Progenitor cell of endocrine pancreas (in vitro differentiated cells): ENCODE data around the gene DIAPH2. TPM values are rescaled to one million over a fixed set of nuclear protein-coding genes. Genes with fewer than 3 reads are reported as not detected.

ENCODE experiments used
- DNase-seq: peaks from one replicate; pipeline ENCODE4 v3.0.0; 2021; ENCODE audit warnings: low spot score; ENCODE audit not compliant: unreplicated experiment
- H3K27ac Mint-ChIP-seq: 2 replicates; pipeline ENCODE4 v1.8.0; 2021; ENCODE audit warnings: mild to moderate bottlenecking, moderate library complexity, mixed read lengths
- H3K27me3 Mint-ChIP-seq: 2 replicates; pipeline ENCODE4 v1.8.0; 2021; ENCODE audit warnings: mixed read lengths
- H3K36me3 Mint-ChIP-seq: 2 replicates; pipeline ENCODE4 v1.8.0; 2022; ENCODE audit warnings: mixed read lengths; ENCODE audit not compliant: insufficient read depth
- H3K4me1 Mint-ChIP-seq: 2 replicates; pipeline ENCODE4 v1.8.0; 2021; ENCODE audit warnings: low read depth, mixed read lengths
- H3K4me3 Mint-ChIP-seq: 2 replicates; pipeline ENCODE4 v1.8.0; 2021; ENCODE audit warnings: low read depth, mild to moderate bottlenecking, moderate library complexity, mixed read lengths
- H3K9me3 Mint-ChIP-seq: 2 replicates; pipeline ENCODE4 v1.8.0; 2021; ENCODE audit warnings: low read depth, mixed read lengths
- total RNA-seq: library from RNA; stranded (reverse); gene quantifications from 2 replicates; pipeline ENCODE4 v1.2.1, GENCODE V29; 2021
- TF ChIP-seq, protein P1 (sequence below): fragments of 200-600 bp; sonication (generic); IDR thresholded peaks from one replicate; pipeline ENCODE4 v1.5.0; 2021; ENCODE audit warnings: antibody characterized with exemption, mild to moderate bottlenecking; ENCODE audit not compliant: unreplicated experiment

Gene DIAPH2
- total RNA-seq, 1 donor from 2014 or later, result 29.7 TPM

DNA sequence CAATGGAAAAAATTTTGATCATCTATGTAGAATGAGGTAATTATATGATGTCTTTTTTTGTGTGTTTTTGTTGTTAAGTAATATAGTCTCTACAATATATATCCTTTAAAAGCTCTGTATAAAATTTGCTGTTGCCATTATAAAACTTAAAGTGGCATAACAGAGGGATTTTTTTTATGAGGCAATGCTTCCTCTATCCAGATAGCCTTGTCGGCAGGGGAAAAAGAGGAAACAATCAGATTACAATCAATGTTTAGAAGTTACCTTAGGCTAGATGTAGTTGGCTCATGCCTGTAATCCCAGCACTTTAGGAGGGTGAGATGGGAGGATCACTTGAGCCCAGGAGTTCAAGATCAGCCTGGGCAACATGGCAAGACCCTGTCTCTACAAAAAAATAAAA is 86.8 kb downstream of the DIAPH2 start:
- TF ChIP-seq, protein P1, sequence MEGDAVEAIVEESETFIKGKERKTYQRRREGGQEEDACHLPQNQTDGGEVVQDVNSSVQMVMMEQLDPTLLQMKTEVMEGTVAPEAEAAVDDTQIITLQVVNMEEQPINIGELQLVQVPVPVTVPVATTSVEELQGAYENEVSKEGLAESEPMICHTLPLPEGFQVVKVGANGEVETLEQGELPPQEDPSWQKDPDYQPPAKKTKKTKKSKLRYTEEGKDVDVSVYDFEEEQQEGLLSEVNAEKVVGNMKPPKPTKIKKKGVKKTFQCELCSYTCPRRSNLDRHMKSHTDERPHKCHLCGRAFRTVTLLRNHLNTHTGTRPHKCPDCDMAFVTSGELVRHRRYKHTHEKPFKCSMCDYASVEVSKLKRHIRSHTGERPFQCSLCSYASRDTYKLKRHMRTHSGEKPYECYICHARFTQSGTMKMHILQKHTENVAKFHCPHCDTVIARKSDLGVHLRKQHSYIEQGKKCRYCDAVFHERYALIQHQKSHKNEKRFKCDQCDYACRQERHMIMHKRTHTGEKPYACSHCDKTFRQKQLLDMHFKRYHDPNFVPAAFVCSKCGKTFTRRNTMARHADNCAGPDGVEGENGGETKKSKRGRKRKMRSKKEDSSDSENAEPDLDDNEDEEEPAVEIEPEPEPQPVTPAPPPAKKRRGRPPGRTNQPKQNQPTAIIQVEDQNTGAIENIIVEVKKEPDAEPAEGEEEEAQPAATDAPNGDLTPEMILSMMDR, result no peak
- Mint-ChIP-seq H3K4me1 (no peaks in the 10 kb centered on the region), H3K27ac (no peak overlapping the region), H3K4me3 (no peak overlapping the region), H3K27me3 (no peaks in the 10 kb centered on the region), H3K36me3 (peaks cover 1% of the 10 kb centered on the region), H3K9me3 (no peaks in the 10 kb centered on the region)
- no peak for DNase-seq

DNA sequence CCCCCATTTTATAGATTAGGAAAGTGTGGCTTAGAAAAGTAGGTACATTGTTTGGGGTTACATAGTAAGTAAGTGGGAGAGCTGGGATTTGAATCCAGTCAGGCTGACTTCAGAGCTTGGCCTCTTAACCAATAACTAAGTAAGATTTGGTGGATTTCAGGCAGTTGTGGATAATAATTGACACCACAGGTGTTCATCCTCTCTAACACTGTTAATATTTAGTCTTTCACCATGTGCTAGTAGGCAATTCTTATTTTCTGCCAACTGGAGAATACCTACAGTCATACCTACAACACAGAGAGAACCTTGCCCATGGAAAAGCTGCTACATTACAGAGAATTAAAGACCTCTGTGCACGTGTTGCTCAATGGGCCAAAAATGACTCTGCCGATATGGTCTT is 89.5 kb downstream of the DIAPH2 start:
- TF ChIP-seq, protein P1, result no peak
- H3K27me3 Mint-ChIP-seq, result no peaks in the 10 kb centered on the region
- H3K4me1 Mint-ChIP-seq, result no peaks in the 10 kb centered on the region
- no peak overlapping the region for H3K4me3 Mint-ChIP-seq
- H3K9me3 Mint-ChIP-seq, result no peaks in the 10 kb centered on the region
- H3K27ac Mint-ChIP-seq, result no peak overlapping the region
- DNase-seq, result no peak
- H3K36me3 Mint-ChIP-seq, result peaks cover 1% of the 10 kb centered on the region

DNA sequence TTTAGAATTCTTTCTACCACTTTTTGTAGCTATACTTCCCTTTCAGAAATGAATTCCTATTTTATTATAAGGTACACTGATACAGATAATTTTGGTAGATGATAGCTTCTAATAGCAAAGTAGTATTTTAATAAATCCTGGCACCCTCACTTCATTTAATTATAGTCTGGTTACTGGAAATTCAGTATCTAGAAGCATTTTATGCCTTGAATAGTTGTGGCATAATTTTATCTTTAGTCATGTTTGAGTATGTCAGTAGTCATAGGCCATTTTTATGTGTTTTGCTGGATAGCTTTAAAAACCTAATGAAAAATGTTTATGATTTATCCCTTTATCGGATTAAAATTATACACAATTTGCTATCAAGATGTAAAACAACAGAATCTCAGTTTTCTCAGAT is 92.3 kb downstream of the DIAPH2 start:
- no peaks in the 10 kb centered on the region for H3K27me3 Mint-ChIP-seq
- no peak overlapping the region for H3K4me3 Mint-ChIP-seq
- TF ChIP-seq, protein P1, result no peak

DNA sequence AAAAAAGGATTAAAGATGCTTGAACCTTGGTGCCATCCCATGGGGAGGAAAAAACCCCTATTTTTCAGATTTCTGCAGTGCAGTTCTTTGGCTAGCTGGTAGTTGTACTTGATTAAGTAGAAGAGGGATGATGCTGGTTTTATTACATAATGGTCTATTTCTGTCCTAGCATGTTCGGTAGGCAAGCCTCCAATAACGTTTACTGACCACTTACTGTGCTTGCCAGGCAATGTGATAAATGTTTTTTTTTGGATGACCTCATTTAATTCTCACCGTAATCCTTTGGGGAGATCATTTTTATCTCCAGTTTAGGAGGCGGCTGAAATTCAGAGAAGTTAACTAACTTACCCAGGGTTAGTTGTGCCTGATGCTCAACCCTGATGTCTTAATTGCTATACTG is 106.9 kb downstream of the DIAPH2 start:
- no peak overlapping the region for H3K27ac Mint-ChIP-seq
- DNase-seq, result no peak
- TF ChIP-seq, protein P1, result no peak
- H3K9me3 Mint-ChIP-seq, result no peaks in the 10 kb centered on the region
- H3K27me3 Mint-ChIP-seq, result no peaks in the 10 kb centered on the region
- no peak overlapping the region for H3K4me3 Mint-ChIP-seq
- peaks cover 1% of the 10 kb centered on the region for H3K36me3 Mint-ChIP-seq
- H3K4me1 Mint-ChIP-seq, result no peaks in the 10 kb centered on the region

More for the DNA sequence above, 92.3 kb downstream of the DIAPH2 start:
- Mint-ChIP-seq H3K9me3 (no peaks in the 10 kb centered on the region), H3K4me1 (no peaks in the 10 kb centered on the region), H3K36me3 (peaks cover 1% of the 10 kb centered on the region), H3K27ac (no peak overlapping the region)
- no peak for DNase-seq

DNA sequence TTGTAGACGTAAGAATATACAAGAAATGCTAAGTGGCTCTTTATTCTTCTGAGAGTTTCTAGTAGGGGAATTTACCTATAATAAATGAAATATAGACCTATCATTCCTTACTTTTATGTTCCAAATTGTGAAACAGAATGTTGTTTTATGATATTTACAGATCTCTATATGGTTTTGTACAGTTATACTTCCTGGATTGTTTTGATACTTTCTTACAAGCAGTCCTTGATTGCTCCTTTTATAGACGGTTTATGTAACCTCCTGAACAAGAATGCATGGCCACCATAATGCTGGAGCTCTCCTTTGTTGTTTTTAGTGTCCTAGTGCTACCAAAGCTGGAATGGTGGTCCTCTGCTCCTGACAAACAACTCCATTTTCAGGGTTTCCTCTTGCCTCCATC is 107.4 kb downstream of the DIAPH2 start:
- no peak for DNase-seq
- Mint-ChIP-seq H3K9me3 (no peaks in the 10 kb centered on the region), H3K4me1 (no peaks in the 10 kb centered on the region), H3K27ac (no peak overlapping the region), H3K36me3 (peaks cover 1% of the 10 kb centered on the region), H3K27me3 (no peaks in the 10 kb centered on the region), H3K4me3 (no peak overlapping the region)
- TF ChIP-seq, protein P1, result no peak

DNA sequence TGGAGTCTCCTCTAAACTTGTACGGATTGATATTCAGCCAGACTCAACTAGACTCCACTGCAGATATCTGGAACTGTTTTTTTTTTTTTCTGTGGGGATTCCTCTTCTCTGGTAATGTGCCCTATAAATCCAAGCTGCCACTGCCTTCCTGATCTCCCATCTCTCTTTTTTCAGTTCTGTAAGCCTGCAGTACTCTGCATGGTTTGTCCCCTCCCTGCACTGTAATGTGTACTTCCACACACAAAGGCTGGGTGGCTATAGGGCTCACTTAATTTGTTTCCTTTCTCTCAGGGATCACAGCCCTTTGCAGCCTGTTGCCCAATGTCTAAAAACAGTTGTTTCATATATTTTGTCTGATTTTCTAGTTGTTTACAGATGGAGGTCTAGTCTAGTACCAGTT is 114.3 kb downstream of the DIAPH2 start:
- Mint-ChIP-seq H3K9me3 (no peaks in the 10 kb centered on the region), H3K27me3 (no peaks in the 10 kb centered on the region), H3K4me3 (no peak overlapping the region), H3K4me1 (peaks cover 3% of the 10 kb centered on the region), H3K27ac (no peak overlapping the region), H3K36me3 (peaks cover 1% of the 10 kb centered on the region)
- DNase-seq, result no peak
- TF ChIP-seq, protein P1, result no peak
